B cell (primary cell): ENCODE measurements around the gene GLIS1. TPM values are rescaled to one million over a fixed set of nuclear protein-coding genes. Genes with fewer than 3 reads are reported as not detected.

ENCODE experiments used
- ATAC-seq: fragments of 200-7000 bp; cut with Tn5 transposase; one replicate; pipeline ENCODE4 v1.10.0; 2021; ENCODE audit warnings: low read depth, mild to moderate bottlenecking, moderate number of reproducible peaks, moderate library complexity
- CTCF ChIA-PET: fragments of 350-600 bp; sonication (Branson Sonifier 250); formaldehyde crosslinking; loops from one replicate; lab custom pipeline; 2021; ENCODE audit warnings: antibody characterized with exemption, inconsistent platforms; lab: Charles Lee
- POLR2A ChIA-PET: fragments of 350-600 bp; sonication (Branson Sonifier 250); formaldehyde crosslinking; loops from one replicate; lab custom pipeline; 2021; ENCODE audit warnings: antibody characterized with exemption; lab: Charles Lee
- DNase-seq: peaks from one replicate; pipeline ENCODE4 v3.0.0; 2013
- H2AFZ ChIP-seq: 2 replicates; pipeline ENCODE4 v1.6.1; 2012; ENCODE audit warnings: mild to moderate bottlenecking, low read depth, low read length; ENCODE audit not compliant: insufficient read depth, poor library complexity, severe bottlenecking
- H3K27ac ChIP-seq, 2 donors: 1 replicate in 1 of 2; 2 replicates in 1 of 2; pipeline ENCODE4 v1.5.1; 2012 to 2013; ENCODE audit warnings: low read length in 2 of 2, mild to moderate bottlenecking in 2 of 2, moderate library complexity in 1 of 2
- H3K27me3 ChIP-seq, 4 experiments: fragments of 200-600 bp in 1 of 4; sonication (generic) in 1 of 4; replicated peaks in 1 of 4; 1 replicate in 2 of 4; 2 replicates in 2 of 4; pipeline versions ENCODE4 v1.6.1 to v1.7.0; 2013 to 2016; ENCODE audit warnings: low read length in 3 of 4, mild to moderate bottlenecking in 2 of 4, mixed read lengths in 1 of 4, moderate library complexity in 1 of 4; ENCODE audit not compliant: insufficient read depth in 4 of 4, control insufficient read depth in 3 of 4; ENCODE audit errors: control extremely low read depth in 1 of 4
- H3K36me3 ChIP-seq, 2 experiments: replicated peaks in 1 of 2; 1 replicate in 1 of 2; 2 replicates in 1 of 2; pipeline versions ENCODE4 v1.6.1 to v1.7.1; 2013; ENCODE audit warnings: low read length in 1 of 2; ENCODE audit not compliant: insufficient read depth in 2 of 2, control insufficient read depth in 1 of 2; ENCODE audit errors: control extremely low read depth in 1 of 2, extremely low read depth in 1 of 2
- H3K4me1 ChIP-seq, 2 donors: fragments of 200-600 bp in 1 of 2; sonication (generic) in 1 of 2; 1 replicate in 1 of 2; 2 replicates in 1 of 2; pipeline versions ENCODE4 v1.5.1 to v1.6.1; 2013 to 2017; ENCODE audit warnings: low read length in 2 of 2; ENCODE audit not compliant: control insufficient read depth in 2 of 2, insufficient read depth in 2 of 2
- H3K4me2 ChIP-seq: replicated peaks from 2 replicates; pipeline ENCODE3; 2012; ENCODE audit warnings: mild to moderate bottlenecking, low read depth, low read length; ENCODE audit not compliant: poor library complexity, severe bottlenecking
- H3K4me3 ChIP-seq, 5 experiments: fragments of 200-600 bp in 1 of 5; sonication (generic) in 1 of 5; 1 replicate in 3 of 5; 2 replicates in 2 of 5; pipeline versions ENCODE4 v1.5.1 to v1.7.0; 2011 to 2016; ENCODE audit warnings: low read length in 4 of 5, mild to moderate bottlenecking in 4 of 5, low read depth in 2 of 5, control low read depth in 1 of 5, moderate library complexity in 1 of 5; ENCODE audit not compliant: insufficient read depth in 1 of 5; ENCODE audit errors: control extremely low read depth in 1 of 5, extremely low read depth in 1 of 5
- H3K79me2 ChIP-seq: fragments of 200-600 bp; sonication (generic); one replicate; pipeline ENCODE4 v1.6.0; 2016; ENCODE audit warnings: low read length; ENCODE audit not compliant: control insufficient read depth, insufficient read depth
- H3K9ac ChIP-seq: fragments of 200-600 bp; sonication (generic); 2 replicates; pipeline ENCODE4 v1.6.1; 2017; ENCODE audit warnings: mild to moderate bottlenecking, low read length, moderate library complexity
- H3K9me3 ChIP-seq, 3 donors: one replicate each; pipeline versions ENCODE4 v1.6.1 to v1.7.1; 2013; ENCODE audit warnings: low read length in 2 of 3; ENCODE audit not compliant: control insufficient read depth in 2 of 3, insufficient read depth in 1 of 3; ENCODE audit errors: control extremely low read depth in 1 of 3
- H4K20me1 ChIP-seq: 2 replicates; pipeline ENCODE4 v1.6.0; 2012; ENCODE audit warnings: mild to moderate bottlenecking, low read length; ENCODE audit not compliant: insufficient read depth, control insufficient read depth, poor library complexity, severe bottlenecking
- H3K27ac Mint-ChIP-seq: one replicate; pipeline ENCODE4 v1.8.0; 2021; ENCODE audit warnings: mixed read lengths
- H3K27me3 Mint-ChIP-seq: one replicate; pipeline ENCODE4 v1.8.0; 2021; ENCODE audit warnings: mixed read lengths
- H3K4me1 Mint-ChIP-seq: one replicate; pipeline ENCODE4 v1.8.0; 2021; ENCODE audit warnings: mixed read lengths
- H3K4me3 Mint-ChIP-seq: one replicate; pipeline ENCODE4 v1.8.0; 2021; ENCODE audit warnings: mixed read lengths
- H3K9me3 Mint-ChIP-seq: one replicate; pipeline ENCODE4 v1.8.0; 2022; ENCODE audit warnings: mixed read lengths; ENCODE audit not compliant: insufficient read depth
- CTCF ChIP-seq: fragments of 200-600 bp; IDR thresholded peaks from one replicate; pipeline ENCODE4 v1.8.0; 2022; ENCODE audit warnings: antibody characterized with exemption, mild to moderate bottlenecking
- EZH2 ChIP-seq: IDR thresholded peaks from 2 replicates; pipeline ENCODE4 v1.6.1; 2012; ENCODE audit warnings: borderline replicate concordance, low read depth, mild to moderate bottlenecking, moderate library complexity, low read length; ENCODE audit not compliant: insufficient read depth, poor library complexity, severe bottlenecking
- WGBS: methylation state at CpG from one replicate; pipeline ENCODE4 v1.1.5; 2013; ENCODE audit warnings: missing lambda C conversion rate; ENCODE audit not compliant: insufficient coverage; 5-methylcytosine and 5-hydroxymethylcytosine counted together
- intact Hi-C: fragments of 100-400 bp; cut with micrococcal nuclease; formaldehyde crosslinking; loops from one replicate; pipeline ENCODE4 v1.10.0; 2022
- polyA plus RNA-seq: library from polyadenylated mRNA; depleted of rRNA; stranded (reverse); fragments of >200 nt; gene quantifications from 2 replicates; pipeline ENCODE4 v1.2.3, GENCODE V29; 2012
- total RNA-seq, 2 donors: library from RNA; stranded (reverse); fragments of 120-200 nt in 1 of 2; gene quantifications; 1 replicate in 1 of 2; 2 replicates in 1 of 2; pipeline versions ENCODE4 v1.2.3 to v1.2.4, GENCODE V29; 2013 to 2022

GLIS1 gene
- total and polyA plus RNA-seq, 2 donors (not counting 1 experiment from before 2014, with no cell fraction given) = not detected

- peaks cover 7% of the 10 kb centered on the region for H3K4me1 Mint-ChIP-seq
- no peak overlapping the region for H3K4me2 ChIP-seq
- H3K27me3 Mint-ChIP-seq = peaks cover 41% of the 10 kb centered on the region
Observed at GRCh38 chr1:53683986-53684740, 54.8 kb downstream of the GLIS1 start.

More at GRCh38 chr1:53683986-53684740, 54.8 kb downstream of the GLIS1 start:
- Histone ChIP-seq H3K36me3 (no peaks in the 10 kb centered on the region), H3K9me3 (no peaks in the 10 kb centered on the region), H2AFZ (no peak overlapping the region), H3K9ac (no peak overlapping the region), H3K4me1 (peaks cover 0 to 5% of the 10 kb centered on the region in 2 donors), H3K27ac (no peak overlapping the region), H3K27me3 (peaks cover 0 to 5% (median under 1%) of the 10 kb centered on the region in 4 experiments), H4K20me1 (no peaks in the 10 kb centered on the region), H3K79me2 (no peaks in the 10 kb centered on the region), H3K4me3 (no peak overlapping the region)
- Mint-ChIP-seq H3K4me3 (no peak overlapping the region), H3K27ac (no peak overlapping the region), H3K9me3 (no peaks in the 10 kb centered on the region)
- TF ChIP-seq CTCF (no peak), EZH2 (no peak)
- ATAC-seq (no peak), DNase-seq (no peak)
- POLR2A ChIA-PET = no interaction called here
- intact Hi-C loops = no loop called here
- CTCF ChIA-PET = no interaction called here
- 74% methylated on average over 3 of the region's 3 CpGs for WGBS
